Epithelial cell of prostate (primary cell): ENCODE data around the gene FCRL2.
A peak's percentile ranks its signal among the peaks of the same experiment; 100 is the strongest.

Experiments
- DNase-seq: peaks from one replicate; pipeline ENCODE4 v3.0.0-alpha.2; 2011; ENCODE audit warnings: low read depth, low spot score
- H3K27ac ChIP-seq: fragments of 450-650 bp; 2 replicates; pipeline ENCODE4 v1.5.1; 2017; ENCODE audit warnings: mild to moderate bottlenecking

Gene FCRL2, protein sequence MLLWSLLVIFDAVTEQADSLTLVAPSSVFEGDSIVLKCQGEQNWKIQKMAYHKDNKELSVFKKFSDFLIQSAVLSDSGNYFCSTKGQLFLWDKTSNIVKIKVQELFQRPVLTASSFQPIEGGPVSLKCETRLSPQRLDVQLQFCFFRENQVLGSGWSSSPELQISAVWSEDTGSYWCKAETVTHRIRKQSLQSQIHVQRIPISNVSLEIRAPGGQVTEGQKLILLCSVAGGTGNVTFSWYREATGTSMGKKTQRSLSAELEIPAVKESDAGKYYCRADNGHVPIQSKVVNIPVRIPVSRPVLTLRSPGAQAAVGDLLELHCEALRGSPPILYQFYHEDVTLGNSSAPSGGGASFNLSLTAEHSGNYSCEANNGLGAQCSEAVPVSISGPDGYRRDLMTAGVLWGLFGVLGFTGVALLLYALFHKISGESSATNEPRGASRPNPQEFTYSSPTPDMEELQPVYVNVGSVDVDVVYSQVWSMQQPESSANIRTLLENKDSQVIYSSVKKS

DNA sequence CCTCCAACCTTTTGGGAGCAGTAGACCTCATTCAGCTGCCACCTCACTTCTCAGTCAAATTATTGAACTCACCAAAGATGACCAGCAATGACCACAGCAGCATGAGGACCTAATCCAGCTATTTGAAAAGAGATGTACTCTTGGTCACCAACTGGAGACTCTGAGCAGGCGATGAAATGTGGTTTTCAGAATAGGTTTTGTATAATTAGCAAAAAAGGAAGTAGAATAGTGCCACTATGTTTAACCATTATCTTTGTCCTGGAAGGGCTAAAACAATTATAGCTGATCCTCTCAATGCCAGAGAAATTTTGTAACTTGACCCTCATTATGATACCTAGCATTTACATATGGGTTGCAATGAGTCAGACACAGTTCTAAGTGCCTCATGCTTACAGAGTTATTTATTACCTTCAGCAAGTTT, at the start of gene FCRL2:
Gene FCRL2, minus strand, starts transcription at position 162 of the 421 bp plus-strand sequence. Its CDS starts 59 bp downstream, at position 103.
- no peak within 1 kb of the TSS for H3K27ac ChIP-seq
- no peak for DNase-seq

GRCh38 chr1:157820299-157820698, 43.4 kb upstream of the FCRL2 start:
- DNase-seq = no peak
- no peak overlapping the region for H3K27ac ChIP-seq

DNA sequence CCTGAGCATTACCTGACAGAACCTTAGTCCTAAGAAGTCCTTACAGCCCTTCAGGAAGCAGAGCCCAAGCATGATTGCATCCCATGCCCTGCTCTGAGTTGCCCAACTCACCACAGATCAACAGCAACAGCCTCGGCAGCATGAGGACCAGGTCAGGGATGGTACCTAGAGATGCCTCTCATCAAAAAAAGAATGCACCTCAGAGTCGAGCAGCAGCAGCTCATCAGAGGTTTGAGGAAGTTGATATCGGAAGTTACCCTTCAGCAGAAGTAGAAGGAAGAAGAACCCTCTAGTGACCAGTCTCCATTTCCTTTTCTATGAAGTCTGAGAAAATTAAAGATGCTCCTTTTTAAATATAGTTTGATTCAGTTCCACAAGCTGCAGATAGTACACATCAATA, 43.0 kb upstream of the FCRL2 start, which contains the start of gene FCRL1:
Gene FCRL1, minus strand, starts transcription at position 225 of the 400 bp plus-strand sequence. Its CDS starts 83 bp downstream, at position 142.
- no peak within 1 kb of the TSS for H3K27ac ChIP-seq
- no peak for DNase-seq

DNA sequence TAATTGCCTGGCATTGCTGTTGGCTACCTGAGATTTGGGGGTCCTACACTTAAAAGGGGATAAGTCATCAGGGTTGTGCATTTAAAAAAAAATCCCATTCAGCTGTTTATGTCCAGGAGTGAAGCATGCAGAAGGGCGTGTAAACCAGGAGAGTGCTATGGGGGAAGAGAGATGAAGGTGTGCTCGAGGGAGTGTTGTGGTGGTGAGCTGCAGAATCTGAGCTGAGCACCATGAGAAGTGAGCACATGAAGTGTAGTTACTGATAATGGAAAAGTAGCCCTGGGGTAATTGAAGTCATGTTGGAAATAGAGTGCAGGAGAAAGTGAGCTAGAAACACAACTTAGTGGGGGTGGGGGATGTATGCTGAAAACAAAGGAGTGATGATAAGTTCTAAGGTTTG, 42.3 kb upstream of the FCRL2 start:
- no peak overlapping the region for H3K27ac ChIP-seq
- no peak for DNase-seq

DNA sequence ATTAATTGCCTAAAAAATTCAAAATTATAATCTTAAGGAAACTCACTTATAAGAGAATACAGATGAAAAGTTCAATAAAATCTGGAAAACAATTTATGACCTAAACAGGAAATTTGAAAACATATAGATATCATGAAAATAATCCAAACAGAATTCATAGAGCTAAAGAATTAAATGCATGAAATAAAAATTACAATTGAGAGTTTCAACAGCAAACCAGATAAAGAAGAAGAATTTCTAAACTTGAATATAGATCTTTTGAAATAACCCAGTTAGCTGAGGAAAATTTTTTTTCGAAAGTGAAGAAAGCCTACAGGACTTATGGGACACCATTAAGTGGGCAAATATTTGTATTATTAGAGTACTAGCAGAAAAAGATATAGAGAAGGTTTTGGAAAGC, 36.3 kb upstream of the FCRL2 start:
- no peak for DNase-seq
- H3K27ac ChIP-seq = no peak overlapping the region

GRCh38 chr1:157806431-157807149, 29.7 kb upstream of the FCRL2 start:
- no peak overlapping the region for H3K27ac ChIP-seq
- DNase-seq = no peak

DNA sequence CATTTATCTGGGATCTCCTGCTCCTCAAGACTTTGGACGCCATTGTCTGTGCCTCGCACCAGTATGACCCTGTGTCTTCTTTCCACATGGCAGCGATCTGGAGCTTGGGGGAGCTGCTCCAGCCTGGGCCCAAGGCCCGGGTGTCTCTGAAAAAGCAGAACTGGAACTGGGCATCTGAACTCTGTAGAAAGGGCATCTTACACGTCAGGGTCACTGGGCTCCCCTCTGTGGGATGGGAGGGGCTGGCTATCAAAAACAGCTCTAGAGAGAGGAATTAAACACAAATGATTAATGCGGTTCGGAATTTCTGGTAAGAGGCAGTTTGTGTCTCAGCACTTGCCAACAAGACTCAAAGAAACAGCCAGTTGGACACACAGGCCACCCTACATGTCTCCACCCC, 26.9 kb upstream of the FCRL2 start:
- DNase-seq = no peak
- H3K27ac ChIP-seq = no peak overlapping the region

- DNase-seq = no peak
- H3K27ac ChIP-seq = no peak overlapping the region
Measured at GRCh38 chr1:157799996-157800395, 23.1 kb upstream of the FCRL2 start.

- no peak overlapping the region for H3K27ac ChIP-seq
- peak; percentile 26 for DNase-seq
Measured at GRCh38 chr1:157798211-157798610, 21.3 kb upstream of the FCRL2 start.

DNA sequence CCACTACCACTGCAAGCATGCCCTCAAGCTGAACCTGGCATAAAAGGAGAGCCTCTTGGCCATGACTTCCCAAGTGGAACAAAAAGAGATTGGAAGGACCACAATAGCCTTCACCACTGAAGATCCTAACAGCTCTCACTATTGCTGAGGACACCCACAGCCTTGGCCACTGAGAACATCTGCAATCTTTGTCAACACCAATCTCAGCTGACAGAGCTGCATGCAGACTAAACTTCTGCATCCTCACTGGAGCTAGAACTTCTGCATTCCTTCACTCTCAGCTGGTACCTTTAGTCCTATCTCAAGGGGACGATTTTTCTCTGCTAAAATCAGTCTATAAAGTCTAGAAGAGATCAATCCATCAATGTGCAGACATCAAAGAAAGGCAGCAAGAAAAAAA, 8.3 kb upstream of the FCRL2 start:
- no peak overlapping the region for H3K27ac ChIP-seq
- no peak for DNase-seq

DNA sequence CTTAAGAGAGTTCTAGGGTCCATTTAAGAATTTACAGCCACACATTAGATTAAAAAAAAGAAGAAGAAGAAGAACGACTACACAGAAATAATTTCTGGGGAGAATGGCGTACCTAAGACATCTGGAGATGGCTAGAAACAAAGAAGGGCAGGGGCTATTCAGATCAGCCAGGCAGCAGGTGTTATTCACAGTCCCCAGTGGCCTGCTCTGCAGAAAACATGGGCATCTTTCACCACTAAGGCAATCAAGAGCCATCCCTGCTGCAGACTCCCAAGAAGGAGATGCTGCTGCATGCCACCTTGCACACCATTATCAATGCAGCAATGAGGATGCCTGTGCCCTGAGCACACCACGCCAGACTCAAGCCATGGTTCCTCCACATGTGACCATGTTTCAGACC, 7.9 kb upstream of the FCRL2 start:
- no peak for DNase-seq
- H3K27ac ChIP-seq = no peak overlapping the region

DNA sequence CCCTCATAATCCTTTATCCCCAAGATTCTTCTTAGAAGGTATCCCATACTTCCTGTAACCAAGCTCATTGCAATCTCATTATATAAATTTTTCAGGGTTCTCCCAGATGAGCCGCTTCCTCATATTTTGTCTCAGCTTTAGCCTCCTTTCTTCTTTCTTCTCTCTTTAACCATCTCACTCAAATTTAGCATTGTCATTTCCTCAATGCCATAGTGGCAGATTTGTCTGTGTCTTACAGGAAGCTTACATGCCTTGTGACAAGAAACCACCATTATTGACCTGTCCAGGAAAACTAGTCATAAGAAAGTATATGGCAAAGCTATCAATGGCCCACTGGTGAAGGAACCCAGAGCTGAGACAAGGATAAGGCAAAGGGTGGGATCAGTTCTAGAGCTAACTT, 6.0 kb upstream of the FCRL2 start:
- no peak overlapping the region for H3K27ac ChIP-seq
- no peak for DNase-seq

DNA sequence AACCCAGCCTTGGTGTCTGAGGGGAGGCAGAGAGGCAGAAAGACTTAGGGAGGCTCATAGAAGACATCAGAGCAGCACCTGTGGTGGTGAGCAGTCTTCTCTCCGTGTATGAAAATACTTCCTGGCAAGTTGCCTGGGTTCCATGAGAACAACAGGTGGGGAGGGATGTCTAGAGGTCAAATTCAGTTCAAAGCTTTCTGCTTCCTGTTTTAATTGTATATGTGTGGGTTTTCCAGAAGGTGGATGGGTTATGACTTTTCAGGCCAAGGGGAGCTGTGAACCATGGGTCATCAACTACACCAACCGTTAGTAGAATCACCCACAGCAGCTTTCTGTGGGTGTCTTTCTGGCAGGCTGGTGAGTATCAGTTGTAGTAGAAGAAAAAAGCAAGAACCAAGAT, 4.1 kb upstream of the FCRL2 start:
- no peak for DNase-seq
- no peak overlapping the region for H3K27ac ChIP-seq

- DNase-seq = no peak
- no peak overlapping the region for H3K27ac ChIP-seq
Measured at GRCh38 chr1:157775101-157775870, 1.6 kb downstream of the FCRL2 start.

GRCh38 chr1:157774412-157774811, 2.5 kb downstream of the FCRL2 start:
- no peak for DNase-seq
- no peak overlapping the region for H3K27ac ChIP-seq

GRCh38 chr1:157773493-157774350, 3.2 kb downstream of the FCRL2 start:
- H3K27ac ChIP-seq = no peak overlapping the region
- no peak for DNase-seq

GRCh38 chr1:157771661-157772425, 5.1 kb downstream of the FCRL2 start:
- no peak for DNase-seq
- no peak overlapping the region for H3K27ac ChIP-seq

GRCh38 chr1:157770442-157771043, 6.4 kb downstream of the FCRL2 start:
- H3K27ac ChIP-seq = no peak overlapping the region
- DNase-seq = no peak

GRCh38 chr1:157766792-157767191, 10.1 kb downstream of the FCRL2 start:
- DNase-seq = no peak
- H3K27ac ChIP-seq = no peak overlapping the region
